GM18498 (cell line): ENCODE data around the gene SCGB2A2.

Source experiments
- ATAC-seq: cut with Tn5 transposase; IDR thresholded peaks from one replicate; pipeline ENCODE4 v1.9.1; 2021; ENCODE audit warnings: mild to moderate bottlenecking, moderate library complexity; ENCODE audit not compliant: unreplicated experiment

Gene SCGB2A2

DNA sequence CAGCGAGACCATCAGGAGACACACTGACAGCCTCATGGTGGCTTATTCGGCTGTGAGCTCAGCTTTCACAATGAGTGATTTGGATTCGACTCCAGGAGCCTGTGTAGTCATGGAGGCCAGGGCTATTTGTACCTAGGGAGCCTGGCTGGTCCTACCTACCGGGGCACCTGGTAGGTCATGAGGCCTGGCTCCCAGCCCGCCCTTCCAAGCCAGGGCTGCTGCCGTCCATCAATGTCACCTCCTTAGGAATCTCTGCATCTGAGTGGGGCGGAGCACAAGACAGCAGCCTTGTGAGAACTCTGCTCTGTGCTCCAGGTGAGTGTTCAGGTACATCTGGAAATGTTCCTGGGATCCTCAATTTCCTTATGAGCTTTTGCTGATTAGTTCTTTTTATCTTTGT lies 29.0 kb downstream of the SCGB2A2 start, which contains the start of gene SCGB1D4:
Gene SCGB1D4, minus strand, starts transcription at position 101 of the 400 bp plus-strand sequence. Its CDS starts 65 bp downstream, at position 36.
- ATAC-seq: no peak

DNA sequence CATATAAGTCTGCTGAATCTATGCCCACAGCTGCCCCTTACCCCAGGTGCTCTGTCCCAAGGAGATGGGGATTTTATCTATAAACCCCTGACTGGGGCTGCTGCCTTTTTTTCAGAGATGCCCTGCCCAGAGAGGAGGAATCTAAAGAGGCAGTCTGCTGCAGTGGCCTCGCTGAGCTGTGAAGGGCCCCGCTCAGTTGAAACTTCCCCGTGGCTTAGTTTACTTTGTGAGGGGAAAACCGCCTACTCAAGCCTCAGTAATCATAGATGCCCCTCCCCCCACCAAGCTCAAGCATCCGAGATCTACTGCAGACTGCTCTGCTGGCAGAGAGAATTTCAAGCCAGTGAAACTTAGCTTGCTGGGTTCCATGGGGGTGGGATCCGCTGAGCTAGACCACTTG lies 36.3 kb downstream of the SCGB2A2 start:
- no peak for ATAC-seq

DNA sequence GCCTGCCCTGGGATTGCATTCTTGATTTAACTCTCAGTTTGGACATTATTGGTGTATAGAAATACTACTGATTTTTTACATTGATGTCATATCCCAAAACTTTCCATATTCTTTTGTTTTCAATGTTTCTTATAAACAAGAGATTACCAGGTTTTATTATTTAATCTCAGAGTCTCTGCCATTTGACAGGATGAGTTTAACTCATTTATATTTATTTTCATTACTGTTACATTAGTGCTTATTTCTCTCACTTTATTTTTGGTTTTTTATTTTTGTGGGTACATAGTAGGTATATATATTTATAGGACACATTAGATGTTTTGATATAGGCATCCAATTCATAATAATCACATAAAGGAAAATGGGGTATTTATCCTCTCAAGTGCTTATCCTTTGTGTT lies 38.0 kb downstream of the SCGB2A2 start:
- no peak for ATAC-seq

DNA sequence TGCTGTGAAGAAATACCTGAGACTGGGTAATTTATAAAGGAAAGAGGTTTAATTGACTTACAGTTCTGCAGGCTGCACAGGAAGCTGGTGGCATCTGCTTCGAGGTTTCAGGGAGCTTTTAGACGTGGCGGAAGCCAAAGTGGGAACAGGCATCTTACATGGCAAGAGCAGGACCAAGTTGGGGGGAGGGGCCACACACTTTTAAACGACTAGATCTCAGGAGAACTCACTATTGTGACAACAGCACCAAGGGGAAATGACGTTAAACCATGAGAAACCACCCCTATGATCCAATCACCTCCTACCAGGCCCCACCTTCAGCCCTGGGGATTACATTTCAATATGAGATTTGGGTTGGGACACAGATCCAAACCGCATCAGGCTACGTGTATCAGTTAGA lies 40.0 kb downstream of the SCGB2A2 start:
- ATAC-seq: no peak

DNA sequence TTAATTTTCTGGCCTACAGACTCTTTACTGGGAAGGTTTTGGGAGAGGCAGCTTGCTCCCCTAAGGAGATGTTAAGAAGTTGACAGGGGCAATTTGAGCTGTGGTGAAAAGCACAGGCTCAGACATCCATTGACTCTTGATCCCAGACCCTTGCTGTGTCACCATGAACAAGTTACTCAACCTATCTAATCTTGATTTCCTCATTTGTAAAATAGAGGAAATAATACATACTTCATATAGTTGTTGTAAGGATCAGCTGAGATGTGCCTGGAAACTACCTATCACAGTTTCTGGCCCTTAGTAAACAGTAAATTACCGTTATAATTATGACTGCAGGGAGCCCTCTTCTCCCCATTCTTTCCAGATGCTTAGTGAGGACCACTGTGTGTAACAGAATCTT lies 45.5 kb downstream of the SCGB2A2 start:
- no peak for ATAC-seq

DNA sequence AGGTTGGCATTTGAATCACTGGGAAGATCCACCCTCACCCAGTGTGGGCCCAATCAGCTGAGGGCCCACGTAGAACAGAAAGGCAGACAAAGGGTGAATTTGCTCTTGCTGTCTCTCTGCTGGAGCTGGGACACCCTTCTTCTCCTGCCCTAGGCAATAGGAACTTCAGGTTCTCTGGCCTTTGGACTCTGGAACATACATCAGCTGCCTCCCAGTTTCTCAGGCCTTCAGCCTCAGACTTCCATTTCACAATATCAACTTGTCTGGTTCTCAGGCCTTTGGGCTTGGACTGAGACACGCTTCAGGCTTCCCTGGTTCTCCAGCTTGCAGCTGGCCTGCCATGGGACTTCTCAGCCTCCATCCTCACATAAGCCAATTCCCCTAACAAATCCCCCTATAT lies 52.6 kb downstream of the SCGB2A2 start:
- no peak for ATAC-seq
